GM19463 (cell line): ENCODE results near the gene ADGRE2.
"Not testable (repeated sequence)": the region's sequence is repeated elsewhere in the genome, so short reads cannot be mapped to it uniquely, and the experiment has no call there.

ENCODE experiments used
- ATAC-seq: cut with Tn5 transposase; IDR thresholded peaks from one replicate; pipeline ENCODE4 v1.9.1; 2021; ENCODE audit warnings: mild to moderate bottlenecking, moderate library complexity; ENCODE audit not compliant: unreplicated experiment

The ADGRE2 gene

GRCh38 chr19:14780622-14781225, 2.4 kb upstream of the ADGRE2 start:
- ATAC-seq: not testable (repeated sequence)

GRCh38 chr19:14779151-14779550, 791 bp upstream of the ADGRE2 start:
- no peak for ATAC-seq

- ATAC-seq: not testable (repeated sequence)
Measured at GRCh38 chr19:14777645-14778044, 715 bp downstream of the ADGRE2 start.

GRCh38 chr19:14775869-14776586, 2.3 kb downstream of the ADGRE2 start:
- ATAC-seq: no peak

- ATAC-seq: not testable (repeated sequence)
Measured at GRCh38 chr19:14775326-14775725, 3.0 kb downstream of the ADGRE2 start.

GRCh38 chr19:14774373-14774772, 4.0 kb downstream of the ADGRE2 start:
- no peak for ATAC-seq

- not testable (repeated sequence) for ATAC-seq
Measured at GRCh38 chr19:14773722-14774121, 4.6 kb downstream of the ADGRE2 start.

- no peak for ATAC-seq
Measured at GRCh38 chr19:14772995-14773394, 5.4 kb downstream of the ADGRE2 start.

GRCh38 chr19:14772467-14772866, 5.9 kb downstream of the ADGRE2 start:
- ATAC-seq: no peak

GRCh38 chr19:14770944-14771839, 7.2 kb downstream of the ADGRE2 start:
- ATAC-seq: no peak

GRCh38 chr19:14770136-14770535, 8.2 kb downstream of the ADGRE2 start:
- ATAC-seq: no peak

- ATAC-seq: no peak
Measured at GRCh38 chr19:14769201-14769600, 9.2 kb downstream of the ADGRE2 start.

- no peak for ATAC-seq
Measured at GRCh38 chr19:14768001-14768400, 10.4 kb downstream of the ADGRE2 start.

GRCh38 chr19:14767466-14767971, 10.8 kb downstream of the ADGRE2 start:
- ATAC-seq: no peak

GRCh38 chr19:14765841-14766240, 12.5 kb downstream of the ADGRE2 start:
- not testable (repeated sequence) for ATAC-seq

- not testable (repeated sequence) for ATAC-seq
Measured at GRCh38 chr19:14765403-14765802, 13.0 kb downstream of the ADGRE2 start.

- ATAC-seq: no peak
Measured at GRCh38 chr19:14764401-14764800, 14.0 kb downstream of the ADGRE2 start.

- ATAC-seq: no peak
Measured at GRCh38 chr19:14763497-14764145, 14.7 kb downstream of the ADGRE2 start.

GRCh38 chr19:14762111-14762510, 16.2 kb downstream of the ADGRE2 start:
- ATAC-seq: no peak

- ATAC-seq: no peak
Measured at GRCh38 chr19:14761607-14762006, 16.8 kb downstream of the ADGRE2 start.

- ATAC-seq: no peak
Measured at GRCh38 chr19:14758816-14759215, 19.5 kb downstream of the ADGRE2 start.
